IPS DF 4.7 (cell line): ENCODE data around the gene PDPK1.
"Not testable (repeated sequence)": the region's sequence is repeated elsewhere in the genome, so short reads cannot be mapped to it uniquely, and the experiment has no call there.

Source experiments
- DNase-seq: peaks from one replicate; pipeline ENCODE4 v3.0.0-alpha.2; 2013; ENCODE audit warnings: low spot score; ENCODE audit errors: extremely low read depth

The PDPK1 gene

DNA sequence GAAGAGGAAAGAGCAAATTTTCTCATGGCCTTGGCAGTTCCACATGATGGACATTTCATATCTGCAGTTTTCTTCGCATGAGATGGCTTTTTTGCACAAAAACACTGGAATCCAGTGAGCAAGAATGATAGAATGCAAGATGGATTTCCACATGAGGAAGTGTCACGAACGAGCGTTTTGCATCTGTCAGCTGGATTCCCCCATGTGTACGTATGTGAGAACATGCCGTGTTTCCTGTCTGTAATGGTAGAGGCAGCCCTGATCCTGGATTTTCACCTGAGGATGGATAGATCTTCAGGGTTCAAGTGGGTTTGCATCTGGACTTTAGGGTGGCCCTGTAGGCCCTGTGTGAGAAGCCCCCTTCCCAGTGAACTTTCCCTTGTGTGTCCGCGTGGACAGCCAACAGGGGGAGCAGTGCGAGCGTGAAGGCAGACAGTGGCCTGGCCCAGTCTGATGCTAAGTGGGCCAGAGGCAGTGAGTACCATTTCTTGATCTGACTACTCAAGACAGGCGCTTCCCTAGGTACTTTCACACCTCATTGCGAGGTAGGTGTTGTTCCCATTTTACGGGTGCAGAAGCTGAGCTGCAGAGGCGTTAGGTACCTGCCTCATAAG is 2.1 kb downstream of the PDPK1 start:
- DNase-seq = not testable (repeated sequence)

- not testable (repeated sequence) for DNase-seq
These were observed 3.1 kb downstream of the PDPK1 start for GRCh38 chr16:2540912-2541311.

- not testable (repeated sequence) for DNase-seq
These were observed 3.6 kb downstream of the PDPK1 start for GRCh38 chr16:2541409-2541808.

- not testable (repeated sequence) for DNase-seq
These were observed 6.0 kb downstream of the PDPK1 start for GRCh38 chr16:2543771-2544170.

DNA sequence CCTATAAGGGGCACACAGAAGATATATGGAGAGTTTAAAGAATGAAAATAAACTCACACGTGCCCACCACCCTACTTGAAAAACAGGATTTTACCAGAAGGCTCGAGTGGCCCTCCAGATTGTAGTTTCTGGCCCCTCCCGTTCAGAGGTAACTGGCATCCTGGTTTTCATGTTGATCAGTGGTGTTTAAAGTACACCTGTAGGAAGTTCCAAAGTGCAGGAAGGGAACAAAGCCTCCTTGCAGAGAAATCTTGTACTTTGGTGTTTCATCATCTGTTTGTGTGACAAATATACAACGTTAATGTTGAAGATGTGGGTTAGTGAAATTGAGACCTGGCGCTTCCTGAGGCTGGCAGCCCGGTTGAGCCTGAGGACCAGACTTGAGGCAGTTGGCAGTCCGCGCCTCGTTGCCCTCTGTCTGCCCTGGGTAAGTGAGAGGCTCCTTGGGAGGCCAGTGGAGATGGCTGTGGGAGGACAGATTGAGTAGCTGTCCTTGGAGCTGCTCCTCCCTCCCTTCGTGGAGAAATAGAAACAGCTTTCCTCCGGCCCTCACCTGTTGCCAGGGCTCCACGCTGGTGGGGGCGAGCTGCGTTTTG is 12.6 kb downstream of the PDPK1 start:
- DNase-seq = not testable (repeated sequence)

DNA sequence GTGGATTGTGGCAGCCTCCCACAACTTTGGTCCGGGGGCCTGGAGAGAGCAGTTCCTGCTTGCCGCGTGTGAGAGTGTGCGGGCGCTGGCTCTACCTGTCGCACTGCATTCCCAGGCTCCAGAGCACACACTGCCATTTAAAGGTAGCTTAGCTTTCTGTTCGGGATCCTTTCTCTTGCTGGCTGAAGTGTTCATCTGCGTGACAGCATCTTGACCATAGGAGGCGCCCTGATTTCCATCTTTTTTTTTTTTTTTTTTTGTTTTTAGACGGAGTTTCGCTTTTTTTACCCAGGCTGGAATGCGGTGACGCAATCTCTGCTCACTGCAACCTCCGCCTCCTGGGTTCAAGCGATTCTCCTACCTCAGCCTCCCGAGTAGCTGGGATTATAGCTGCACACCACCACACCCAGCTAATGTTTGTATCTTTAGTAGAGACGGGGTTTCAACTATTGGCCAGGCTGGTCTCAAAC is 13.6 kb downstream of the PDPK1 start:
- DNase-seq = not testable (repeated sequence)

- DNase-seq = not testable (repeated sequence)
These were observed 17.0 kb downstream of the PDPK1 start for GRCh38 chr16:2554709-2555425.

DNA sequence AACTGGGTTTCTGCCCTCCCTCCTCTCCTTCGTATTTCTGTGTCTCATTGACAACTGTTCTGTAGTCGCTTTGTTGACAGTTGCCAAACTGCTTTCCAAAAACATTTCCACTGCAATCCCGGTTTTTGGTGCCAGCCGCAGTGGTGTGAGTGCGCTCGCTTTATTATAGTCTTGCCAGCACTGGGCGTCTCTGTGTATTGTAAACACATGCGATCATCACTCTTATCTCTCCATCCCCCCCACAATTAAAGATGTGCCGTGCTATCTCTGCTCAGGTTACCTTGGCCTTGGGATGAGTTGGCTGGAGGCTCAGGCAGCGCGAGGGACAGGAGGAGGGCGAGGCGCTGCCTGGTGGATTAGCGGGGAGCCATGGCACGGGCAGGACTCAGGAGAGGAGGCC is 19.3 kb downstream of the PDPK1 start:
- DNase-seq = not testable (repeated sequence)

DNA sequence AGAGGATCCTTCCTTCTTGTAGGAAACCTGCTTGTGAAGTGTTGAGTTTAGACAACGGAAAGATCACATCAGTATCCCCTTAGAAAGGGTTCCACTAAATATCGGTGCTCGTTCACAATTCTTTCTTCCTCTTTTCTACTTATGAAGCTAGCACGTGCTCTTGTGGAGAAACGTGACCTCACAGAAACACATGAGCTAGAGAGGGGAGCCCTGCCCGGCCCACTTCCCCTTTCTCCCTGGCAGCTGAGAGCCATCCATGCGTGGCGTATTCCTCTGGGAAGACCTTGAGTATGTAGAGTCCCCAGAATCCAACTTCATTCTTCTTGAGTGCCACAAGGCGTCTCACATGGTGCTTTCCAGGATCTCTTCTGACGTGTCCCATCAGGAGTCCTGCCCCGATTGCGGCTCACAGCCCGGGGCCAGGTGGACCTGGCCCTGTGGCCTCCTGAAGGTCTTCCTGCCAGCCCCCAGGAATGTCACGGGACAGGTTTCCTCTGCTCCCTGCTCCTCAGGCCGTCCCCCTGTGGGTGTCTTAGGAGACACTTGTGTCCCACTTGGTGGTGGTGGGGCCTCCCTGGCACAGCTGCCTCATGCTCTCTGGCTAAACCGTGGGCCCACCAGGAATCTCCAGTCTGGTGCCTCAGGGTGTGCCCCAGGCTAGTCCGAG is 22.4 kb downstream of the PDPK1 start:
- DNase-seq = not testable (repeated sequence)

DNA sequence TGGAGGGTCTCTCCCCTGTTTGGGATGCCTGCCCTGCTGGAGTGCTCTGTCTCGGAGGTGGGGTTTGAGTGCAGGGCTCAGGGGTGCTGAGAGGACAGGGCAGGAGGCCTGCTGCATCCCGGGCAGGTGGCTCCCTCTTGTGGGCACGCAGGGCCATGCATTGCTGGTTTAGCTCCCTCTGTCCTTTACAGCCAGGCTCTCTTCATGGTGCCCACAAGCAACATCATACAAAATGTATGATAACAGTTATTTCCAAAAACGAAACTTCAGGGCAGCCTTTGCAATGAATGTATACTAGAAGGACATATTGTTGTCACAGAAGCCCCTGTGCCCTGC is 22.9 kb downstream of the PDPK1 start:
- DNase-seq = not testable (repeated sequence)

DNA sequence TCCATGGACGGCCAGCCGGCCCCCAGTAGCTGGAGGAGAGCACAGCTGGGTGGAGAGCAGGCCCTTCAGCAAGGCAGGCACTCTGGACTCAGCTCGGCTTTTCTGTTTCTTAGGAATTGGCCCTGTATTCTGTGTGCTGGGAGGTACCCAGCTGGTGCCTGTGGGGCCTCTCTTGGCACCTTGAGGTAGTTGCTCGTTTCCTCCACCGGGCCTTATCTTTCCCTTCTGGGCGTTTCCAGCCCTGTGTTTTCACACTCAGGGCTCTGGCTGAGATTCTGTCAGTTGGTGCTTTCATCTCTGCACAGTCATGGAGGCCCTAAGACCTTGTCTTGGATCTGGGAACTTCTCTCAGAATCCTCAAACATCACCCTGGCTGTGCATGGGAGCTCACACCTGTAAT is 29.7 kb downstream of the PDPK1 start:
- DNase-seq = not testable (repeated sequence)

GRCh38 chr16:2568573-2568972 is 30.8 kb downstream of the PDPK1 start:
- not testable (repeated sequence) for DNase-seq

DNA sequence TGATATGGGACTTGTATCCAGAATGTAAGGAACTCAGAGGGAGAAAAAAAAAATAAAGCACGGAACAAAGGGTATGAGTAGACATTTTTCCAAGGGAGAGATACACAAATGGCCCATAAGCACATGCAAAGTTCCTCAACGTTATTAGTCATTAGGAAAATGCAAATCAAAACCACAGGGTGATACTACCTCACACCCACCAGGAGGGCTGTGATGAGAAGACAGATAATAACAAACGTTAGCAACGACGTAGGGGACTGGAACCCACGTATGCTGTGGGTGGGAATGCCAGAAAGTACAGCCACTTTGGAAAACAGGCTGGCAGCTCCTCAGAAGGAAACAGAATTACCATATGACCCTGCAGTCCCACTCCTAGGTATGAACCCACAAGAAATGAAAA is 34.9 kb downstream of the PDPK1 start:
- DNase-seq = not testable (repeated sequence)

GRCh38 chr16:2575839-2576238 is 38.0 kb downstream of the PDPK1 start:
- DNase-seq = not testable (repeated sequence)

DNA sequence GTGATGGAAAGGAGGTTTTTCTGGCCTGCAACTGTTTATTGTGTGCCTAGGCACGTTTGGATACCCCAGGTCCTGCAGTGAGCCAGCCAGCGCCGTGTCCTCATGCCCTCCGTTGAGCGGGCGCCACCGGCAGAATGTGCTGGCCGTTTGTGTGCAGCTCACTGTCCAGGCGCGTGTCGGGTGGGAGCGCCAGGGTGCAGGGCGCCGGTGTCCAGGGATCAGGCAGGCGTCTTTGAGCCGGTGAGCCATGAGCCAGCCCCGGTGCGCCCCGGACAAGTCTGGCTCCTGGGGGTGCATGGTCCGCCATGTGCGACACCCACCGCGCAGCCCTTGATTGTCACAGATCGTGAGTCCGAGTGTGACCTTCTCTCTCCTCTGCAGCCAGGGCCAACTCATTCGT is 39.2 kb downstream of the PDPK1 start:
- DNase-seq = not testable (repeated sequence)

- DNase-seq = not testable (repeated sequence)
These were observed 41.1 kb downstream of the PDPK1 start for GRCh38 chr16:2578905-2579304.

DNA sequence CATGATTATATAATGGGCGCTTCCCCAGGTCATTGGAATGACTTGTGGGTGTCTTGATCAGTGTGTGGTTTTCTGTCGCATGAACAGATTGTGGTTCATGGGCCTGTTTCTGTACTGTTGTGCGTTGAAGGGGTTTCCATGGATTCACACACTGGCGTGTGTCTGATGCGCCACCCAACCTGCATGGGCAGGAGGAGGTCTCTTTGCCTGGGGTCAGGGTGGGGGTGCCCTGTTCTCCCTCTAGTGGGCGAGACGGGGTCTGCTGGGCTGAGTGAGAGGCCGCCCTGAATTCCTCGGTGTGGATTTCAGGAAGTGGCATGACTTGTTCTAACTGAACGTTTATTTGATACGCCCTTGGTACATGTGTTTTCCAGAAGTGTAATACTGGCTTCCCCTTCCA is 42.3 kb downstream of the PDPK1 start:
- DNase-seq = not testable (repeated sequence)

DNA sequence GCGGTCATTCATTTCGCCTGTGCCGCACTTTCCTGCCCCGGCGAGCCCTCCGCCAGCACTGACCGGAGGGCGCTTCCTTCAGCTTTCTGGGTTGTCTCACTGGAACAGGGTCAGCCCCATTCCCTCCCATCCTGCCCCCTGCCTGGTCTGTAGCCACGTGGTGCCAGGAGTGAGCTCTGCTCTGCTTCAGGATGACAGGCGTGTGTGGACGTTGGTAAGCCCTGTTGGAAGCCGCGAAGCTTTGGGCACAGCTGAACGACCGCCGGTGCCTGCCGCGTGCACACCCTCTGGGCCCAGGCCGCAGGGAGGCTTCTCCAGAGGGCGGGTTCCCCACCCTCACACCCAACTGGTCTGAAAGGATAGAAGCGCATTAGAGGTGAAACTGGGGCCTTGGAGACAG is 43.0 kb downstream of the PDPK1 start:
- not testable (repeated sequence) for DNase-seq

- no peak for DNase-seq
These were observed 47.2 kb downstream of the PDPK1 start for GRCh38 chr16:2584729-2585650.

DNA sequence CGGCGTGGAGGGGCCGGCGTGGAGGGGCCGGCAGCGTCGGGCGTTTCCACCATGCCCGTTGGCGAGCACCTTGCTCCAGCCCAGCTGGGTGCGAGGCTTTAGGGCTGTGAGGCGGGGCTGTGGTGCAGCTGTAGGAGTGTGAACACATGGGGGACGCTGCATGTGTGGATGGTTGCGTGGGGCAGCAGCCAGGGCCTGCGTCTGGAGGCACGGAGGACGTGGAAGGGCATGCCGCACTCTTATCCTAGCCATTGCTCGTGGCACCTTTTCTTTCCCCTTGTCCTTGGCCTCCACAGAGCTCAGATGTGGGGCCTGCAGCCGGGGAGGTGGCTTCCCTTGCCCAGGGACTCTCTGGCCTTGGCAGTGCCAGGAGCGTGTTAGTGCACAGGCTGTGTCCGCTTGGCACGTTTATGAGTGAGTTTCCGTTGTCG is 47.8 kb downstream of the PDPK1 start:
- DNase-seq = no peak

DNA sequence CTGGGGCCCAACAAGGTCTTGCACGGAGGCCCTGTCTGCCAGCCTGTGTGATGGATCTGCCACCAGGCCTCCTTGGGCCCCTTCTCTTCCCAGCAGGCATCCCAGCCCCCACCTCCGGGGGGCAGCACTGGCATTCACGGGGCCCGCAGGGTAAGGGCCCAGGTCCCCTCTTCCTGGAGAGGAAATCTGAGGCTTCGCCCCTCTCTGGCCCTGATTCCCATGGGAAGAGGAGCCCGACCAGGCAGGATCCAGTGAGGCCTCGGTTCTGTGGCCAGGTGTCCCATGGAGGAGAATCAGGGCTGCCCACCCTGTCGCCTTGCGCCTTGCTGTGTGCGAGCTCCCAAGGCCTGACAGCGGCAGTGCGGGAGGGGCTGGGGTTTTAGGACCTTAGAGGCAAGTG is 48.4 kb downstream of the PDPK1 start:
- no peak for DNase-seq
